ENCODE data around the gene ULK4. TPM values are rescaled to one million over a fixed set of nuclear protein-coding genes. Genes with fewer than 3 reads are reported as not detected.

ULK4 gene
- total RNA-seq, 1 donor from 2014 or later = 8.4 TPM

DNA sequence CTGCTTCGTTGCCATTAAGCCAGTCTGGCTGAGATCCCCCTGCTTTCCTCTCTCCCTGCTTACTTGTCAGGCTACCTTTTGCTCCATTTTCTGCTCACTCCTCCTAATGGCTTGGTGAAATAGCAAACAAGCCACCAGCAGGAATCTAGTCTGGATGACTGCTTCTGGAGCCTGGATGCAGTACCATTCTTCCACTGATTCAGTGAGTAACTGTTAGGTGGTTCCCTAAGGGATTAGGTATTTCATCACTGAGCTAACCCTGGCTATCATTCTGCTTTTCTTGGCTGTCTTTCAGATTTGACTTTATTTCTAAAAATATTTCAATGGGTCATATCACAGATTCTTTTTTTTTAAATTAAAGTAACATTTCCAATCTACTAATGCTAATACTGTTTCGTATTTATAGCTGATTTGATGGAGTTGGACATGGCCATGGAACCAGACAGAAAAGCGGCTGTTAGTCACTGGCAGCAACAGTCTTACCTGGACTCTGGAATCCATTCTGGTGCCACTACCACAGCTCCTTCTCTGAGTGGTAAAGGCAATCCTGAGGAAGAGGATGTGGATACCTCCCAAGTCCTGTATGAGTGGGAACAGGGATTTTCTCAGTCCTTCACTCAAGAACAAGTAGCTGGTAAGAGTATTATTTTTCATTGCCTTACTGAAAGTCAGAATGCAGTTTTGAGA lies 737.6 kb downstream of the ULK4 start:
- Histone ChIP-seq H3K27ac (ENCODE audit: low read depth, low read length) (peak overlapping the region; percentile 15), H3K9me3 (ENCODE audit: control insufficient read depth in 3 of 3, low read length in 3 of 3) (no peaks in the 10 kb centered on the region), H3K36me3 (ENCODE audit: control insufficient read depth in 3 of 3, insufficient read depth in 3 of 3, low read length in 3 of 3) (peaks cover 16 to 43% (median 19%) of the 10 kb centered on the region in 3 donors), H3K4me3 (ENCODE audit: low read length in 3 of 3) (no peak overlapping the region), H3K9ac (ENCODE audit: low read depth in 1 of 3, low read length in 3 of 3) (no peak overlapping the region), H3K4me1 (ENCODE audit: control insufficient read depth in 3 of 3, insufficient read depth in 3 of 3, low read length in 3 of 3) (peaks cover 22 to 30% (median 24%) of the 10 kb centered on the region in 3 donors), H3K27me3 (ENCODE audit: control insufficient read depth in 3 of 3, insufficient read depth in 3 of 3, low read length in 3 of 3) (no peaks in the 10 kb centered on the region)

DNA sequence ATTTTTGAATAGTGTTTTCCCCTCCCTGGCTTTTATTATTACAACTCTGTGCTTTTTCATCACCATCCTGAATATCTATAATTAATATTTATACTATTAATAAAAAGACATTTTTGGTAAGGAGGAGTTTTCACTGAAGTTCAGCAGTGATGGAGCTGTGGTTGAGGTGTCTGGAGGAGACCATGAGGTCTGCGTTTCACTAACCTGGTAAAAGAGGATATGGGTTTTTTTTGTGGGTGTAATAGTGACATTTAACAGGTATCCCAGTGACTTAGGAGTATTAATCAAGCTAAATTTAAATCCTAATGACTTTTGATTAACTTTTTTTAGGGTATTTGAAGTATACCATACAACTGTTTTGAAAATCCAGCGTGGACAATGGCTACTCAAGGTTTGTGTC lies 738.2 kb downstream of the ULK4 start:
- Histone ChIP-seq H3K4me3 (ENCODE audit: low read length in 3 of 3) (no peak overlapping the region), H3K36me3 (ENCODE audit: control insufficient read depth in 3 of 3, insufficient read depth in 3 of 3, low read length in 3 of 3) (peaks cover 16 to 43% (median 19%) of the 10 kb centered on the region in 3 donors), H3K4me1 (ENCODE audit: control insufficient read depth in 3 of 3, insufficient read depth in 3 of 3, low read length in 3 of 3) (peaks cover 22 to 30% (median 25%) of the 10 kb centered on the region in 3 donors), H3K9me3 (ENCODE audit: control insufficient read depth in 3 of 3, low read length in 3 of 3) (no peaks in the 10 kb centered on the region), H3K9ac (ENCODE audit: low read depth in 1 of 3, low read length in 3 of 3) (no peak overlapping the region), H3K27me3 (ENCODE audit: control insufficient read depth in 3 of 3, insufficient read depth in 3 of 3, low read length in 3 of 3) (no peaks in the 10 kb centered on the region), H3K27ac (ENCODE audit: low read depth, low read length) (peak overlapping the region; percentile 15)

DNA sequence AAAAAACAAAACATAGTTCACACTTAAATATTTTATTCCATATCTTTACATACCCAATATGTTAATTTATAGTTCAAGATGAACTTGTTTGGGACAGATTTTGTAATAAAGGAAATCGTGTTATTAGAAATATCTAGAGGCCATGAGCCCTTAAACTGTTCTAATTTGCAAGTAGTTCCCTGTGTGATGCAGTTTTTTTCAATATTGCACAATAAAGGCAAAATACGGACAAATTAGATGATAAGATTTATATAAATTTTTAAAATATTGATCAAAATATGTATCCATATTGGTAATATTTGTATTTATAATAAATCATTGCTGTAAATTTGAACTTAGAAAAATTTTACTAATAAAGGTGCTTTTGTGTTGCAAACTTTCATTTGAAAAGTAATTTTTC lies 738.8 kb downstream of the ULK4 start:
- peaks cover 16 to 40% (median 19%) of the 10 kb centered on the region in 3 donors for H3K36me3 ChIP-seq (ENCODE audit: control insufficient read depth in 3 of 3, insufficient read depth in 3 of 3, low read length in 3 of 3)
- H3K9ac ChIP-seq (ENCODE audit: low read depth in 1 of 3, low read length in 3 of 3) = no peak overlapping the region
- H3K4me3 ChIP-seq (ENCODE audit: low read length in 3 of 3) = no peak overlapping the region
- H3K27me3 ChIP-seq (ENCODE audit: control insufficient read depth in 3 of 3, insufficient read depth in 3 of 3, low read length in 3 of 3) = no peaks in the 10 kb centered on the region
- H3K27ac ChIP-seq (ENCODE audit: low read depth, low read length) = no peak overlapping the region
- H3K9me3 ChIP-seq (ENCODE audit: control insufficient read depth in 3 of 3, low read length in 3 of 3) = no peaks in the 10 kb centered on the region
- H3K4me1 ChIP-seq (ENCODE audit: control insufficient read depth in 3 of 3, insufficient read depth in 3 of 3, low read length in 3 of 3) = peaks cover 22 to 32% (median 25%) of the 10 kb centered on the region in 3 donors

DNA sequence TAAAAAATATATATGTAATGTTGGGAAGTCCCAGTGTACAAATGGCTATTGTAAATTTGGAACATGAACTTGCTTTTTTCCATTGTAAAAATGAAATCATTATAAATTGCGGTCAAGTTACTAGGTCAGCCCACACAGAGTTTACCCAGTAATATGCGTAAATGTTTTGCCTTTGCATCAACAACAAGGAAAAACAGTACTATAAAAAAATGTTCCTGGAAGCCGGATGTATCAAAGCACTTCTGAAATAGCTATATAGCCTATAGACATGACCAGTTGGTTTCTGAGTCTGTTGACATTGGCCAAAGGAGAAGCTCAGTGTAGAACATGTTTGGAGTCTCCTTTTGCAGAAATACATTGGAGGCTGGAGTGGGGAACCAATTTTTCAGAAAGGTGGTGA lies 739.4 kb downstream of the ULK4 start:
- Histone ChIP-seq H3K27me3 (ENCODE audit: control insufficient read depth in 3 of 3, insufficient read depth in 3 of 3, low read length in 3 of 3) (no peaks in the 10 kb centered on the region), H3K9me3 (ENCODE audit: control insufficient read depth in 3 of 3, low read length in 3 of 3) (no peaks in the 10 kb centered on the region), H3K4me3 (ENCODE audit: low read length in 3 of 3) (no peak overlapping the region), H3K9ac (ENCODE audit: low read depth in 1 of 3, low read length in 3 of 3) (no peak overlapping the region), H3K27ac (ENCODE audit: low read depth, low read length) (no peak overlapping the region), H3K36me3 (ENCODE audit: control insufficient read depth in 3 of 3, insufficient read depth in 3 of 3, low read length in 3 of 3) (peaks cover 16 to 34% (median 19%) of the 10 kb centered on the region in 3 donors), H3K4me1 (ENCODE audit: control insufficient read depth in 3 of 3, insufficient read depth in 3 of 3, low read length in 3 of 3) (peaks cover 22 to 35% (median 25%) of the 10 kb centered on the region in 3 donors)

DNA sequence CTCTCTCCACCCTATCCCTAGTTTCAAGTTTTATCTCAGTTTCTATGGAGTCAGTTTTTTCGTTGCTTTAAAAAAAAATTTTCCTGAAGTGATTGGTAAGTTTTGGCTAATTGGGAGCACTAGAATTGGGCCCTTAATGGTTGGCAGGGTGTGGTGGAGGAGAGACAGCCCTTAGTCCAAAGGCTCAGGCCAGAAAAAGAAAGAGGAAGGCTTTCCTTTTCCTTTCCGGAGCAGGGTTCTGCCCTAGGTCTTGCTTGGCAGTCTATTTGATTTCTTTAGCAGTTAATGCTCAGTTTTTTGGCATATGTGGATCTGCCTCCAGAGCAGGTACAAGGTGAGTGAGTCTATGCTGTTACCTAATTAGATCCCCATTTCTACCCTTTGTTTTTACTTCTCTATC lies 739.9 kb downstream of the ULK4 start:
- H3K4me3 ChIP-seq (ENCODE audit: low read length in 3 of 3) = no peak overlapping the region
- H3K27ac ChIP-seq (ENCODE audit: low read depth, low read length) = no peak overlapping the region
- H3K27me3 ChIP-seq (ENCODE audit: control insufficient read depth in 3 of 3, insufficient read depth in 3 of 3, low read length in 3 of 3) = no peaks in the 10 kb centered on the region
- peaks cover 22 to 35% (median 25%) of the 10 kb centered on the region in 3 donors for H3K4me1 ChIP-seq (ENCODE audit: control insufficient read depth in 3 of 3, insufficient read depth in 3 of 3, low read length in 3 of 3)
- H3K9ac ChIP-seq (ENCODE audit: low read depth in 1 of 3, low read length in 3 of 3) = no peak overlapping the region
- H3K9me3 ChIP-seq (ENCODE audit: control insufficient read depth in 3 of 3, low read length in 3 of 3) = no peaks in the 10 kb centered on the region
- H3K36me3 ChIP-seq (ENCODE audit: control insufficient read depth in 3 of 3, insufficient read depth in 3 of 3, low read length in 3 of 3) = peaks cover 16 to 29% (median 19%) of the 10 kb centered on the region in 3 donors

DNA sequence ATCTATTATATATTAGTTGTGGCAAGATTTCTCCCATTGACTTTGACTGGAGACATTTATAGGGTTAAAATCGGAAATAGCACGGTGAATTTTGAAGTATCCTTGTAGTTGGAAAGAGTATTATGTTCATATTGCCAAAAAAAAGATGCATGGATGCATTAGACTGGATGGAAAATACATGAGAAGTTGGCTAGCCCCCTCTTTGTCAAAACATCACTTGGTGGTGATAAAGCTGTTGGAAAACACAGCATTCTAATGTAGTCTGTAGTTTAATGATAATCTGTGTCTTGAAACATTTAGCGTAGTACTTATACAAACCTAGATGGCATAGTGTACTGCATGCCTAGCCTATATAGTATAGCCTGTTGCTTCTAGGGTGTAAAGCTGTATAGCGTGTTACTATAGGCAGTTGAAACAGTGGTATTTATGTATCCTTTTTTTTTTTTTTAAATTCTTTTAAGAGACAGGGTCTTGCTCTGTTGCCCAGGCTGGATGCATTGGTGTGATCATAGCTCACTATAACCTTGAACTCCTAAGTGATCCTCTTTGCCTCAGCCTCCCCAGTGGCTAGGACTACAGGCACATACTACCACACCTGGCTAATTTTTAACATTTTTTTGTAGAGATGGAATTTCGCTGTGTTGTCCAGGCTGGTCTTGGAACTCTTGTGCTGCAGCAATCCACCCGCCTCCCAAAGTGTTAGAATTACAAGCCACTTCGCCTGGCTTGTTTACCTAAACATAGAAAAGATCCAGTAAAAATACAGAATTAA lies 740.8 kb downstream of the ULK4 start:
- Histone ChIP-seq H3K4me3 (ENCODE audit: low read length in 3 of 3) (no peak overlapping the region), H3K36me3 (ENCODE audit: control insufficient read depth in 3 of 3, insufficient read depth in 3 of 3, low read length in 3 of 3) (peaks cover 14 to 21% (median 16%) of the 10 kb centered on the region in 3 donors), H3K27ac (ENCODE audit: low read depth, low read length) (no peak overlapping the region), H3K9ac (ENCODE audit: low read depth in 1 of 3, low read length in 3 of 3) (no peak overlapping the region), H3K27me3 (ENCODE audit: control insufficient read depth in 3 of 3, insufficient read depth in 3 of 3, low read length in 3 of 3) (no peaks in the 10 kb centered on the region), H3K9me3 (ENCODE audit: control insufficient read depth in 3 of 3, low read length in 3 of 3) (no peaks in the 10 kb centered on the region), H3K4me1 (ENCODE audit: control insufficient read depth in 3 of 3, insufficient read depth in 3 of 3, low read length in 3 of 3) (peaks cover 22 to 43% (median 26%) of the 10 kb centered on the region in 3 donors)

DNA sequence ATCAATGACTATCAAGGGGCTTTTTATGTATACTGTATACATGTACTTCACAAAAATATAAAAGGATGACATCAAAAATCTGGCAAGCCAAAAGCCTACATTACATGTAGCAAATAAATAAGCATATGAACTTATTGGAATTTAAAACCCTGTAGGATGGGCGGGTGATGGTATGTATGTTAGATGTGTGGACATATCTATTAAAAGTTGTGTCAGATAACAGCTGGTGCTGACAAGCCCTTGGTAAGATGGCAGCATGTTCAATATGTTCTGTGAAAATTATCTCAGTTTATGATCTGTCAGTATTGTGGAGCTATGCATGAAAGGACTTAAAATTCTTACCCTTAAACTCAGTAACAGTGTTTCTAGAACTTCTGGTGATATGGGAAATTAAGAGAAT lies 742.5 kb downstream of the ULK4 start:
- Histone ChIP-seq H3K9ac (ENCODE audit: low read depth in 1 of 3, low read length in 3 of 3) (no peak overlapping the region), H3K27ac (ENCODE audit: low read depth, low read length) (no peak overlapping the region), H3K9me3 (ENCODE audit: control insufficient read depth in 3 of 3, low read length in 3 of 3) (no peaks in the 10 kb centered on the region), H3K4me1 (ENCODE audit: control insufficient read depth in 3 of 3, insufficient read depth in 3 of 3, low read length in 3 of 3) (peaks cover 21 to 51% (median 26%) of the 10 kb centered on the region in 3 donors), H3K4me3 (ENCODE audit: low read length in 3 of 3) (no peak overlapping the region), H3K36me3 (ENCODE audit: control insufficient read depth in 3 of 3, insufficient read depth in 3 of 3, low read length in 3 of 3) (peaks cover 0 to 4% (median 0%) of the 10 kb centered on the region in 3 donors), H3K27me3 (ENCODE audit: control insufficient read depth in 3 of 3, insufficient read depth in 3 of 3, low read length in 3 of 3) (no peaks in the 10 kb centered on the region)

DNA sequence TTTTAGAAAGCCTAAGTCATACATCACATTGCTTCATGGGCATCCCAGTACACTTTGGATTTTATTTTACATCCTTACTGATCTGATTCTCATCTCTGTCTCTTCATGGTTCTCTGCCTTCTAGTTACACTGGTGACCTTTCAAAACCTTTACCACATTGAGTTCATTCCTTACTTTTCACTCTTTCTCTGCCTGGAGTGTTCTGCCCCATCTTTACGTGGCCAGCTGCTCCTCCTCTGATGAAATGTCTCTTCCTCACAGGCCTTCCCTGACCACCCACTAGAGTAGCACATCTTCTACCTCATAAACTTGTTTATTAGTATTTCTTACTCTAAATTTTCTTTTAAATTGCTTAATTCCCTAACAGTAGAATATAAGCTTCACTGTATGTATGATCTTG lies 744.9 kb downstream of the ULK4 start:
- Histone ChIP-seq H3K4me3 (ENCODE audit: low read length in 3 of 3) (no peak overlapping the region), H3K27me3 (ENCODE audit: control insufficient read depth in 3 of 3, insufficient read depth in 3 of 3, low read length in 3 of 3) (no peaks in the 10 kb centered on the region), H3K9ac (ENCODE audit: low read depth in 1 of 3, low read length in 3 of 3) (no peak overlapping the region), H3K27ac (ENCODE audit: low read depth, low read length) (no peak overlapping the region), H3K36me3 (ENCODE audit: control insufficient read depth in 3 of 3, insufficient read depth in 3 of 3, low read length in 3 of 3) (no peaks in the 10 kb centered on the region), H3K4me1 (ENCODE audit: control insufficient read depth in 3 of 3, insufficient read depth in 3 of 3, low read length in 3 of 3) (peaks cover 4 to 42% (median 16%) of the 10 kb centered on the region in 3 donors), H3K9me3 (ENCODE audit: control insufficient read depth in 3 of 3, low read length in 3 of 3) (no peaks in the 10 kb centered on the region)

DNA sequence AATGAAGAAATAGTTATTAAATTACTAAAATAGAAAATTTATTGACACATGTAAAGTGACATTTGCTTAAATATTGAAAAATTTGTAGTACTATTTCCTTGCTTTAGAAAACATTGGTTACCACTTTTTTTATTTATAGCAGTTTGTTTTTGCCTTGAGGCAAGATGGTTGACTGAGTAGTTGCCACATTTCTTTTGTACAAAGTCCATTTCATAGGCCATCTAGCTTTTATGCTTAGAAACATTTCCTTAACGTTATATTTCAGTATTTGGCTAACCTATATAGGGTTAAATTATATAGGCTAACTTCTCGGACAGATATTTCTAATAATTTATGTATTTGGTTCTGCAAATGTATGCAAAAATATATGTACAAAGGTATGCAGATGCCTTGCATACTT lies 745.5 kb downstream of the ULK4 start:
- Histone ChIP-seq H3K27me3 (ENCODE audit: control insufficient read depth in 3 of 3, insufficient read depth in 3 of 3, low read length in 3 of 3) (no peaks in the 10 kb centered on the region), H3K9ac (ENCODE audit: low read depth in 1 of 3, low read length in 3 of 3) (no peak overlapping the region), H3K4me1 (ENCODE audit: control insufficient read depth in 3 of 3, insufficient read depth in 3 of 3, low read length in 3 of 3) (peaks cover 3 to 37% (median 14%) of the 10 kb centered on the region in 3 donors), H3K36me3 (ENCODE audit: control insufficient read depth in 3 of 3, insufficient read depth in 3 of 3, low read length in 3 of 3) (no peaks in the 10 kb centered on the region), H3K4me3 (ENCODE audit: low read length in 3 of 3) (no peak overlapping the region), H3K9me3 (ENCODE audit: control insufficient read depth in 3 of 3, low read length in 3 of 3) (no peaks in the 10 kb centered on the region), H3K27ac (ENCODE audit: low read depth, low read length) (no peak overlapping the region)

DNA sequence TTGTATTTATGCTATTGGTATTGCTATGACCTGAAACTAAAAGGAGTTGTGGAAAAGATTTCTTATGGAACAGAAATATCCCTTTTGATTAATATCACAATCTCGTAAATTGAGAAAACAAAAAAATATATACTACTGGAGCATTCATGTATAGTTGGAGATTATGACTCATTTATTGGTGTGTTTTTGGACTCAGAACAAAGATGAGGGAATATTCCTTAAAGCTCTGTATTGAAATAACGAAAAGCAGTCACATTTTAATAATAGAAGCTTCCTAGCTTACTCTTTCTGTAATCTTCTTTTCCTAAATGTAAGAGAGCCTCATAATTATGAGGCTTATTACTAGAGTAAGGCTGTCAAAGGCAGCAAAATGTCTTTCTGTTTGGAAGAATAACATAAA lies 748.3 kb downstream of the ULK4 start:
- Histone ChIP-seq H3K4me1 (ENCODE audit: control insufficient read depth in 3 of 3, insufficient read depth in 3 of 3, low read length in 3 of 3) (peaks cover 5 to 33% (median 13%) of the 10 kb centered on the region in 3 donors), H3K9me3 (ENCODE audit: control insufficient read depth in 3 of 3, low read length in 3 of 3) (no peaks in the 10 kb centered on the region), H3K27me3 (ENCODE audit: control insufficient read depth in 3 of 3, insufficient read depth in 3 of 3, low read length in 3 of 3) (no peaks in the 10 kb centered on the region), H3K4me3 (ENCODE audit: low read length in 3 of 3) (no peak overlapping the region), H3K9ac (ENCODE audit: low read depth in 1 of 3, low read length in 3 of 3) (no peak overlapping the region), H3K36me3 (ENCODE audit: control insufficient read depth in 3 of 3, insufficient read depth in 3 of 3, low read length in 3 of 3) (no peaks in the 10 kb centered on the region), H3K27ac (ENCODE audit: low read depth, low read length) (no peak overlapping the region)
